Stimulated activated naive CD4-positive, alpha-beta T cell (primary cell): Measurements from ENCODE around the gene CDC34.

ENCODE experiments used
- DNase-seq, 6 experiments: peaks; one replicate each; lab custom pipeline; 2025; lab: John Stamatoyannopoulos, UW

Gene CDC34

DNA sequence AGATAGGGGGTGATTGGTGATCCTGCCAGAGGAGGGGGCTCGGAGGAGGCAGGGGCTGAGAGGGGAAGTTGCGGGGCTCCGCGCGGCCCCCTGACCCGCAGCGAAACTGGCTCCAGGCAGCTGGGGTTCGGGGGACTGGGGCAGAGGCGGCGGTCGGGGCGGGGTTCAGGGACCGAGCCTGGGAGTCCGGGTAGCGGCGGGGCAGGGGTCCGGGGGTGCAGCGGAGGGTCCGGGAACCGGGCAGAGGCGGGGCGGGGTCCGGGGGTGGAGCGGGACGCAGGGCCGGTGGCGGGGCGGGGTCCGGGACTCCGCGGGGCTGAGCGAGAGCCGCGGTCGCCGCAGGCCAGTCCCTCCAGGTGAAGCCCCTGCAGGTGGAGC lies 34.1 kb upstream of the CDC34 start:
- no peak for DNase-seq

DNA sequence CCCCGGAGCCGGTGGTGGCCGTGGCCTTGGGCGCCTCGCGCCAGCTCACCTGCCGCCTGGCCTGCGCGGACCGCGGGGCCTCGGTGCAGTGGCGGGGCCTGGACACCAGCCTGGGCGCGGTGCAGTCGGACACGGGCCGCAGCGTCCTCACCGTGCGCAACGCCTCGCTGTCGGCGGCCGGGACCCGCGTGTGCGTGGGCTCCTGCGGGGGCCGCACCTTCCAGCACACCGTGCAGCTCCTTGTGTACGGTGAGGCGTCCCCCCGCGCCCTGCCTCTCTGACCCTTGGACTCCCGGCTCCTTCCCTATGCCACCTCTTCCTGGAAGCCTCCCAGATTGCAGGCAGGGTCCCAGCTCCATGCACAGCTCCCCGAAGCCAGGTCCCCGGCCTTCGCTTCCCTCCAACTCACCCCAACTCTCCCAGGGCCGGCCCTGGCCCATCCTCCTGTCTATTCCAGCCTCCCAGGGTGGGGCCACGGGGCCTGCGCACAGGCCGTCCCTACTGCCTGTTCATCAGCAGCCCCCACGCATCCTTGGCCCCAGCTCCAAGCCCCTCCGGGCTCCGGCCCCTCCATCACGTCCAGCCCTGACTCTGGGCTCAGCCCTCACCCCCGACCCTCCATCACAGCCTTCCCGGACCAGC lies 33.6 kb upstream of the CDC34 start:
- no peak for DNase-seq

DNA sequence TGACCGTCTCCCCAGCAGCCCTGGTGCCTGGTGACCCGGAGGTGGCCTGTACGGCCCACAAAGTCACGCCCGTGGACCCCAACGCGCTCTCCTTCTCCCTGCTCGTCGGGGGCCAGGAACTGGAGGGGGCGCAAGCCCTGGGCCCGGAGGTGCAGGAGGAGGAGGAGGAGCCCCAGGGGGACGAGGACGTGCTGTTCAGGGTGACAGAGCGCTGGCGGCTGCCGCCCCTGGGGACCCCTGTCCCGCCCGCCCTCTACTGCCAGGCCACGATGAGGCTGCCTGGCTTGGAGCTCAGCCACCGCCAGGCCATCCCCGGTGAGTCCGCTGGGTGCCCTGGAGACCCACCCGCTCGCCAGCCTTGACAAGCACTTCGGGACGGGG lies 33.1 kb upstream of the CDC34 start:
- DNase-seq = no peak

DNA sequence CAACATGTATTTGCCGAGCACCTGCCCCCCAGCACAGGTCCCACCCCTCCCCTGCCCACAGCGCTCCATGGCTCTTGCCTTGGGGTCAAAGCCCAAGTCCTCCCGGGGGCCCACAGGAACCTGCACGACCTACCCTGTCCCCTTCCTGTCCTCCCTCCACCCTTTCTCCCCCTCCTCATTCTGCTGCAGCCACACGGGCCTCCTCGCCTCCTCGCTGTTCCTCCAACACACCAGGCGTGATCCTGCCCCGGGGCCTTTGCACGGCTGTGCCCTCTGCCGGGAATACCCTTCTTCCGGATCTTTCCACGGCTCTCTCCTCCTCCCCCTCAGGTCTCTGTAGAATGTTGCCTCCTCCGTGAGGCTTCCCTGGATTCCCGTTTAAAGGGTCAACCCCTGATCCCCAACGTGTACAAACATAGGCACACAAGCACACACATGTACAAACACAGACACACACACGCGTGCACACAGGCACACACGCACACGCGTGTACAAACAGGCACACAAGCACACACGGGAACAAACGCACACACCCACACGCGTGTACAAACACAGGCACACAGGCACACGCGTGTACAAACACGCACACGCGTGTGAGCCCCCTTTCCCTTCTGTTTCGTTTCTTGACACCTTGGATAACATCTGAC lies 32.5 kb upstream of the CDC34 start:
- DNase-seq = no peak

DNA sequence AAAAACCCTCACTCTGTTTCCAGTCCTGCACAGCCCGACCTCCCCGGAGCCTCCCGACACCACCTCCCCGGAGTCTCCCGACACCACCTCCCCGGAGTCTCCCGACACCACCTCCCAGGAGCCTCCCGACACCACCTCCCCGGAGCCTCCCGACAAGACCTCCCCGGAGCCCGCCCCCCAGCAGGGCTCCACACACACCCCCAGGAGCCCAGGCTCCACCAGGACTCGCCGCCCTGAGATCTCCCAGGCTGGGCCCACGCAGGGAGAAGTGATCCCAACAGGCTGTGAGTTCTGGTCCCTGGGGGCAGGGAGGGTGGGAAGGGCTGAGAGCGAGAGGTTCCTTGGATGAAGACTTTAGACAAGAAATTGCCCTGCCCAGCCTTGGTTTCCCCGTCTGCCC lies 29.9 kb upstream of the CDC34 start:
- DNase-seq = no peak

DNA sequence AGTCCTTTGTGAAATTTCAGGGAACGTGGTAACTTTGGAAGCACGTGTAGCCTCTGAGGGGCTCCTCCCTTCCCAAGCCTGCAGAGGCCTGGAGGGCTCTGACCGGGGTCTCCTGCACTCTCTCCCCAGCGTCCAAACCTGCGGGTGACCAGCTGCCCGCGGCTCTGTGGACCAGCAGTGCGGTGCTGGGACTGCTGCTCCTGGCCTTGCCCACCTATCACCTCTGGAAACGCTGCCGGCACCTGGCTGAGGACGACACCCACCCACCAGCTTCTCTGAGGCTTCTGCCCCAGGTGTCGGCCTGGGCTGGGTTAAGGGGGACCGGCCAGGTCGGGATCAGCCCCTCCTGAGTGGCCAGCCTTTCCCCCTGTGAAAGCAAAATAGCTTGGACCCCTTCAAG lies 26.9 kb upstream of the CDC34 start:
- DNase-seq = no peak

DNA sequence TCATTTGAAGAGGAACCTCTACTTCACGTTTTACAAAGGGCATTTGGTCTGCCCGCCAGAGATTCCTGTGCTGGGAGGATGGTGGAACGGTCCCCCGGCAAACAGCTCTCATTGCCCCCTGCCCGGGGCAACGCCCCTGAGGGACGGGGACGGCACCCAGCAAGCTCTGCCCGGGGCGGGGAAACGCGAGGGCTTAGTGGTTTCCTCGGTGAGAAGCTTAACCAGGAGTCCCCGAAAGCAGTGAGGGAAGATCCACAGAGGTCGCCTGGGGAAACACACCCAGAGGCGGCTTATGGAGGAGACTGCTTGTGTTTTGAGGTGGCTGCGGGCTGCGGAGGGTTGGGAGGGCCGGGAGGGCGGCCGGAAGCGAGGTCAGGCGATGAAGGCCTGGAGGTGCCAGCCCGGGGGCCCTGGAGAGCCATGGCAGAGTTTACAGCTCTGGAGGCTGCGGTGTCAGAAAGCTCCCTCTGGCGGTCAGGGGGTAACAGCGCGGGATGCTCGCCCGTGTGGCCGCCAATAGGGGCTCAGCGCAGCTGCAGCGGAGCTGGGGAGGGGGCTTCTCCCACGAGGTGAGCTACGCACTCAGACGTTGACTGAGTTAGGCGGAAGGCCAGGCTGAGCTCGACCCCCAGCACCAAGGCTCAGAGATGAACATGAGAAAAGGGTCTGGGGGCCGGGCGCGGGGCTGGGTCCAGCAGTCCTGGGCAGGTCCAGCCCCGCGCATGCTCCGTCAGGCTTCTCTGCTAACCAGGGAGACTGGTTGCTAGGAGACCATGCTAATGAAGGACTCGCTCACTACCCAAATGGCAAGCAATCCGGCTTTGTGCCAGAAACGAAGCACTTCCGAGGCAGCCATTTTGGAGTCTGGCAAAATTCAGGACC lies 24.9 kb upstream of the CDC34 start:
- peak; percentile 92 to 100 (median 96) for DNase-seq

DNA sequence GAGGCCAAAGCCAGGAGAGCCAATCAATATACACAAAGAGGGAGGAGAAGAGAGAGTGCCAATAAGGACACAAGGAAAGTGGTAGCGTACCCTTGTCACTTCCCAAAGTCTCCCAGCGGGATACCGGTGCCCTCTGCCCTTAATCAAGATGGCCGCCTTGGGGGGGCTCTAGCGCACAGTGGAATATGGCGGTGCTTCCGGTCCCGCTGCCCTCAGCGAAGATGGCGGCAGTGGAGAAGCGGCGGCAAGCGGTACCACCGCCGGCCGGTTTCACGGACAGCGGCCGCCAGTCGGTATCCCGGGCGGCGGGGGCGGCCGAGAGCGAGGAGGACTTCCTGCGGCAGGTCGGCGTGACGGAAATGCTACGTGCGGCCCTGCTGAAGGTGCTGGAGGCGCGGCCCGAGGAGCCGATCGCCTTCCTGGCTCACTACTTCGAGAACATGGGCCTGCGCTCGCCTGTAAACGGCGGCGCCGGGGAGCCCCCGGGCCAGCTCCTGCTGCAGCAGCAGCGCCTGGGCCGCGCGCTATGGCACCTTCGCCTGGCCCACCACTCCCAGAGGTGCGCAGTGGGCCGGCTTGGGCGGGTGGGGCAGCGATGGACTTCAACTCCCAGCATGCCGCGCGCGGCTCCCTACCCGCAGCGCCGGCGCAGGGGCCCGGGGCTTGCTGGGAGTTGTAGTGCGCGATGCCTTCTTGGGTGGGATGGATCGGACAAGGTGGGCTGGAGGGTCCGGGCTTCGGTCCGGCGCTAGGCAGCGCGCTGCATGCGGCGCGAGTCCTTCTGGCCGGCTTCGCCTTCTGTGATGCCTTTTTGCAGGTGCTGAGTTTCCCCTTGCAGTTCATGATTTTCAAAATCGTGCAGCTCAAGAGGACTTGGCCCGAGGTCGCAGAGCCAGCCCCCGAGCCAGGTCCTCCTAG lies 24.0 kb upstream of the CDC34 start, which contains the start of gene TPGS1:
Gene TPGS1, plus strand, starts transcription at position 212 of the 918 bp plus-strand sequence. Its CDS starts 10 bp downstream, at position 222.
- DNase-seq = peak; percentile 82 to 100 (median 92)

DNA sequence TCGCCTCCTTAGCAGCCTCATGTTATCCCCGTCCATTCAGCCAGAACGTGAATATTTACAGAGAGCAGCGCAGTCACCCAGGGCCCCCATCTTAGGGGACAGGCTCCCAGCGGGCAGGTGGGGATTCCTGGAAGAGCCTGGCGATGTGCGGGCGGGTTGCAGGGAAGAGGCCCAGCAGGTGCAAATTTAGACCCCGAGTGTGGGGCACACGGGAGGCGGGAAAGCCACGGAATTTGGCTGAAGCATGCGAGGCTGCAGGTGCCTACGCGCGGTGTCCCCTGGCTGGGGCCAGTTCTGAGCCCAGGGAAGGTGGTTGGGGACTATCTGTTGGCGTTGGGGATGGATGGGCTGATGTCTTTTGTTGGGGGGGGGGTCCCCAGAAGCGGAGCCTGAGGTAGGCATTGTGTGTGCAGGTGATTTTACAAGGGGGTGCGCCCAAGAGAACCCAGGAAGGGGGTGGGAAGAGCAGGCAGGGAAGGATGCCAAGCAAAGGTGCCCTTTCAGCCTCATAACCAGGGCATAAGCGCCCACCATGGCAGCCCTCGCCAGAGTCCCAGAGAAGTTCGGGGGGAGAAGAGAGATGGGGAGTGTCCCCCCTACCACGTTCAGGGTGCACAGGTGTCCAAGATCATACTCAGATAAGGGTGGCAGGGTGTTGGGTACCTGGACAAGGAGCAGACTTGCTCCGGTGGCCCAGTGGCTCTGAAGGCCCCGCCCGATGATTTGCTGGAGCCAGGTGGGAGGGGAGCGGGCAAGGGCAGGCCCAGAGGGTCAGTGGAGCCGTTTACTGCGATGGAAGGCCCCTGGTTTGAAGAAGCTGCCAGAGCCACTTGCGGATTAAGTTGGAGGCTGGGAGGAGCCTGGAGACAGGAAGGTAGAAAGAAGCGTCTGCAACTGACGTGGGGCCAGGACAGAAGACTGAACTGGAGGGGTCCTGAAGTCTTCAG lies 23.1 kb upstream of the CDC34 start:
- no peak for DNase-seq

DNA sequence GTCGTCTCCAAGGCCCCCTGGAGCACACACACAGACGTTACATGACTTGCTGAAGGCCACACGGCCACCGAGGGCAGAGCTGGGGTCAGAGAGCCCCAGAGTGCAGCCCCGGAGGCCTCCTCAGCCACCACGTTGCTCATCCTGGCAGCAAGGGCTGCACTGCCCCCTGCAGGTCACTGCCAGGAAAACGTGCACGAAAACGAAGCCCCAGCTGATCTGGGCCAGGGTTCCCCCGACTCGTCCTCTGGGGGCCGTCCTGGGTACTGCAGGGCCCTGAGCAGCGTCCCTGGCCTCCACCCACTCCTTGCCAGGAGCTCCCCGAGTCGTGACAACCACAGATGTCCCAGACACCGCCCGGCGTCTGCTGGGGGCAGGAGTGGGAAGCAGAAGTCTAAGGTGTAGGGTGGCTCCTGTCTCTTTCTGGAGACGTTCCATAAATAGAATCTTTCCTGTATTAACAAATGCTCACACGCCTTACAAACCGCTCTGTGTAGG lies 20.9 kb upstream of the CDC34 start:
- DNase-seq = peak; percentile 85 to 95 (median 88)

DNA sequence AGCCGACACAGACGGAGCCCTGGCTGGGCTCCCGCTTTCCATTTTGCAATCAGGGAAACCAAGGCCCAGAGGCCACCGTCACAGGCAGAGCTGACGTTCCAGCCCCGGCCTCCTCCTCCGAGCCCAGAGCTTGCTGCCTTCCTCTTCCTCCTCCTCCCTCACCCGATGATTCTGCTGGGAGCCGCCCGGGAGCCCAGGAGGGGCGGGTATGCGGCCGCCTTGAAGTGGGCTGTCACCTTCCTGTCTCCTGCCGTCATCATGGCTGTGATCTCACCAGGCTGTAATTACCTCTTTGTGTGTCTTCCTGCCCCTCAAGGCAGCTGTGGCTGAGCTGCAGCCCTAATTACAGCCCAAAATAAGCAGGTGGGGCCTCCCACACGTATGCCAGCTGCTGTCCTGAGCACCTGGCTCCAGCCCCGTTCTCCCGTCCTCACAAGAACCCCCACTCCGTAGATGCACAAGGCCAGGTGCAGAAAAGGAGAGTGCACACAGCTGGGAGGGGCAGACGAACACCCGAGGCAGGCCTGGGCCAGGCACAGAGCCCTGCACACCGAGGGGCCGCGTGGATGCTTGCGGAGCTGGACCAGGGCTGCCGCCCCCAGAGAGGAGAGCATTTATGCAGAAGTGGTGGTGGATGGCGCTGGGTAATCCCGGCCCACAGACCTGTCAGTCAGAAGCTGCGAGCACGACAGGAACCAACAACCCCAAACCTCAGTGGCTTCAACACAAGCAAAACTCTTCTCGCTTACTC lies 20.3 kb upstream of the CDC34 start:
- DNase-seq = peak; percentile 89 to 96 (median 93)

DNA sequence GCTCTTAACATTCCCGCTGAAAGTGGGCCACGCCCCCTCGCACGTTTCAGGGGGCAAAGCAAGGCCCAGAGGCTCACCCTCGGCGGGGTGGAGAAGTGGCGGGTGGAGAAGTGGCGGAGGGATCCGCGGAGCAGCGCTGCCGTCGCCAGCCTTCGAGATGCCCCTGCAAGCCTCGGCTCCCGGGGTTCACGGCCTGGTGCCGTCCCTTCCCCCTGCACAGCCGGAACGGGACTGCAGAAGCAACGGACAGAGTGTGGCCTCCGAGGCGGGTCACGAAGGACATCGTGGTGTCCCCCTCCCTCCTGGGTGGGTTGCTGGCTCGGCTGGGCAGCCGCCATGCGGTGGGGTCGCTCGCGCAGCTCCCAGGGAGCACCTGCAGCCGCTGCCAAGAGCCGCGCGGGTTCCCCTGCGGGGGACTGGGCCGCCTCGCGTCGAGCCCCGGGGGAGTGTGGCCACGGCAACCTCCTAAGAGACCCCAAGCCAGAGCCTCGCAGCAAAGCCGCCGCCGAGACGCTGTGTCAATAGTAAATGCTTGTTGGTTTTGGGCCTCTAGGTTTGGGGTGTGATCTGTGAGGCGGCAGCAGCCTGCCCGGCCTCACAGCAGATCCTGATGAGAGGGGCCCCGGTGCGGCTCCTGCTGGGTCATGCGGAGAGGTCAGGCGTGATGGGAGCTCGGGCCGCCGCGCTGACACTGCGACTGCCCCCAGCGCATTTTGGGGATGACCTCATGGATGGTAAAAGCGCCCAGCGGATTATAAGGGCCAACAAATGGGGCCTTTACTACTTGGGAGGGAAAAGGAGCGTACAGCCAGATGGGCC lies 18.8 kb upstream of the CDC34 start:
- DNase-seq = no peak

DNA sequence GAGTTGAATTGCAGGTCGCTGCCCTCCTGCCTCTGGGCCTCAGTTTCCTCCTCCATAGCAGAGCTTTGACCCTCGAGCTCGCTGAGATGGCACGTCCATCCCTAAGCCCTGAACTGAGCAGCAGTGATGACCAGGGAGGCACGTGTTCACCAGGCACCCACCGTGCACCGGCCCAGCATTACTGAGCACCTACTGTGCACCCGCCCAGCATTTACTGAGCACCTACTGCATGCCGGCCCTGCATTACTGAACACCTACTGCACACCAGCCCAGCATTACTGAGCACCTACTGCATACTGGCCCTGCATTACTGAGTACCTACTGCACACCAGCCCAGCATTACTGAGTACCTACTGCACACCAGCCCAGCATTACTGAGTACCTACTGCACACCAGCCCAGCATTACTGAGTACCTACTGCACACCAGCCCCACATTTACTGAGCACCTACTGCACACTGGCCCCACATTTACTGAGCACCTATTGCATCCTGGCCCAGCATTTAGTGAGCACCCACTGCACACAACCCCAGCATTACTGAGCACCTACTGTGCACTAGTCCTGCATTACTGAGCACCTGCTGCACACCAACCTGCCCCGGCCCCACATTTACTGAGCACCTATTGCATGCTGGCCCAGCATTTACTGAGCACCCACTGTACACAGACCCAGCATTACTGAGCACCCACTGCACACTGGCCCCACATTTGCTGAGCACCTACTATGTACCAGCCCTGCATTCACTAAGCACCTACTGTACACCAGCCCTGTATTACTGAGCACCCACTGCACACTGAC lies 18.0 kb upstream of the CDC34 start:
- DNase-seq = no peak

DNA sequence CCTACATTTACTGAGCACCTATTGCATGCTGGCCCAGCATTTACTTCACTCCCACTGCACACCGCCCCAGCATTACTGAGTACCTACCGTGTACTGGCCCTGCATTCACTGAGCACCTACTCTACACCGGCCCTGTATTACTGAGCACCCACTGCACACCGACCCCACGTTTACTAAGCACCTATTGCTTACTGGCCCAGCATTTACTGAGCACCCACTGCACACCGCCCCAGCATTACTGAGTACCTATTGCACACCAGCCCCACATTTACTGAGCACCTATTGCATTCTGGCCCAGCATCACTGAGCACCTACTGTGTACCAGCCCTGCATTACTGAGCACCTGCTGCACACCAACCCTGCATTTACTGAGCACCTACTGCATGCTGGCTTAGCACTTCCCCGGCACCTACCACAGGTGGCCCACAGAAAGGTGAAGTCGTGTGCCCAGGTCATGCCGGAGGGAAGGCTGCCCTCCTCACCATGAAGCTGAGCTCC lies 17.3 kb upstream of the CDC34 start:
- no peak for DNase-seq

DNA sequence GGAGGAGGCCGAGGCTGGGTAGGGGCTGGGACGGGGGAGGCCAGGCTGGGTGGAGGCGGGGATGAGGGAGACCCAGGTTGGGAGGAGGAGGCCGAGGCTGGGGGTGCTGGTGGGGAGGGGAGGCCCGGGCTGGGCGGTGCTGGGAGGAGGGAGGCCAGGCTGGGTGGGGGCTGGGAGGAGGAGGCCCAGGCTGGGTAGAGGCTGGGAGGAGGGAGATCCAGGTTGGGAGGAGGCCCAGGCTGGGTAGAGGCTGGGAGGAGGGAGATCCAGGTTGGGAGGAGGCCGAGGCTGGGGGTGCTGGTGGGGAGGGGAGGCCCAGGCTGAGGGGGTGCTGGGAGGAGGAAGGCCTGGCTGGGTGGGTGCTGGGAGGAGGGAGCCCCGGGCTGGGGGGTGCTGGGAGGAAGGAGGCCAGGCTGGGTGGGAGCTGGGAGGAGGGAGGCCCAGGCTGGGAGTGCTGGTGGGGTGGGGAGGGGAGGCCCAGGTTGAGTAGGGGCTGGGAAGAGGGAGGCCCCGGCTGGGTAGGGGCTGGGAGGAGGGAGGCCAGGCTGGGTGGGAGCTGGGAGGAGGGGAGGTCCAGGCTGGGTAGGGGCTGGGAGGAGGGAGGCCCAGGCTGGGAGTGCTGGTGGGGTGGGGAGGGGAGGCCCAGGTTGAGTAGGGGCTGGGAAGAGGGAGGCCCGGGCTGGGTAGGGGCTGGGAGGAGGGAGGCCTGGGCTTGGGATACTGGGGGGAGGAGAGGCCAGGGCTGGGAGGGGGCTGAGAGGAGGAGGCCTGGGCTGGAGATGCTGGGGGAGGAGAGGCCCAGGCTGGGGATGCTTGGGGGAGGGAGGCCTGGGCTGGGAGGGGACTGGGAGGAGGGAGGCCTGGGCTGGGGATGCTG lies 13.6 kb upstream of the CDC34 start:
- DNase-seq = no peak

DNA sequence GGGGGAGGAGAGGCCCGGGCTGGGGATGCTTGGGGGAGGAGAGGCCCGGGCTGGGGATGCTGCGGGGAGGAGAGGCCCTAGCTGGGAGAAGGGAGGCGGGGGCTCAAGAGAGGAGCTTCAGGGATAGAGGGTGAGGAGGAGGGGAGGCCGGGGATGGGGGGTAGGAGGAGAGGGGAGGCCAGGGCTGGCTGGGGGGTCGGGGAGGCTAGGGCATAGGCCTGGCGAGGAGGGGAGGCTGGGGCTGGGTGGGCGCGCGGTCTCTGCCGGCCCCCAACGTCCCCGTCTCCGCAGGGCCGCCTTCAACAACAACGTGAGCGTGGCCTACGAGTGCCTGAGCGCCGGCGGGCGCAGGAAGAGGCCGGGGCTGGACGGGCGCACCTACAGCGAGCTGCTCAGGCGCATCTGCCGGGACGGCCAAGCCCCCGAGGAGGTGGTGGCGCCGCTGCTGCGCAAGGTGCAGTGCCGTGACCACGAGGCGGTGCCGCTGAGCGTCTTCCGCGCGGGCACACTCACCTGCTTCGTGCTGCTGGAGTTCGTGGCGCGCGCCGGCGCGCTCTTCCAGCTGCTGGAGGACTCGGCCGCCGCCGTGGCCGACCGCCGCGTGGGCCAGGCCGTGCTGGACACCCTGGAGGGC lies 12.8 kb upstream of the CDC34 start:
- peak; percentile 21 to 65 (median 52) for DNase-seq
